HG03095 (cell line): ENCODE results near the gene CPA5.

Experiments used
- ATAC-seq: cut with Tn5 transposase; IDR thresholded peaks from one replicate; pipeline ENCODE4 v1.9.1; 2021; ENCODE audit warnings: moderate library complexity; ENCODE audit not compliant: unreplicated experiment

The CPA5 gene

GRCh38 chr7:130394421-130395195 is 50.0 kb downstream of the CPA5 start:
- no peak for ATAC-seq

- no peak for ATAC-seq
Measured at GRCh38 chr7:130395421-130395820, 50.8 kb downstream of the CPA5 start.

GRCh38 chr7:130396109-130396508 is 51.5 kb downstream of the CPA5 start:
- ATAC-seq, result no peak

- ATAC-seq, result no peak
Measured at GRCh38 chr7:130397051-130397757, 52.6 kb downstream of the CPA5 start.

- ATAC-seq, result no peak
Measured at GRCh38 chr7:130397758-130398073, 53.1 kb downstream of the CPA5 start.

- no peak for ATAC-seq
Measured at GRCh38 chr7:130398526-130399090, 54.0 kb downstream of the CPA5 start.

GRCh38 chr7:130400120-130400572 is 55.5 kb downstream of the CPA5 start:
- ATAC-seq, result no peak

- ATAC-seq, result no peak
Measured at GRCh38 chr7:130401101-130401500, 56.5 kb downstream of the CPA5 start.

GRCh38 chr7:130401578-130401977 is 57.0 kb downstream of the CPA5 start:
- no peak for ATAC-seq

- no peak for ATAC-seq
Measured at GRCh38 chr7:130405003-130405402, 60.4 kb downstream of the CPA5 start.

GRCh38 chr7:130409067-130409711 is 64.6 kb downstream of the CPA5 start:
- ATAC-seq, result no peak

- no peak for ATAC-seq
Measured at GRCh38 chr7:130409712-130410072, 65.1 kb downstream of the CPA5 start.

- ATAC-seq, result no peak
Measured at GRCh38 chr7:130410868-130411541, 66.4 kb downstream of the CPA5 start.

- ATAC-seq, result no peak
Measured at GRCh38 chr7:130413201-130413600, 68.6 kb downstream of the CPA5 start.

- no peak for ATAC-seq
Measured at GRCh38 chr7:130415006-130415405, 70.4 kb downstream of the CPA5 start.

GRCh38 chr7:130417213-130417612 is 72.6 kb downstream of the CPA5 start:
- ATAC-seq, result no peak

GRCh38 chr7:130418306-130418705 is 73.7 kb downstream of the CPA5 start:
- no peak for ATAC-seq
